Umbilical cord (tissue), 2 donors: ENCODE results near the gene DMPK. TPM values are rescaled to one million over a fixed set of nuclear protein-coding genes. Genes with fewer than 3 reads are reported as not detected.

Source experiments
- DNase-seq: peaks from one replicate; pipeline ENCODE4 v3.0.0-alpha.2; 2015; ENCODE audit warnings: low spot score
- total RNA-seq: library from RNA; depleted of rRNA; stranded (reverse); fragments of >200 nt; gene quantifications from one replicate; pipeline ENCODE4 v1.2.3, GENCODE V29; 2014; ENCODE audit warnings: low replicate concordance; ENCODE audit not compliant: insufficient read depth

Gene DMPK
- total RNA-seq, 1 donor from 2014 or later: 91.2 TPM

DNA sequence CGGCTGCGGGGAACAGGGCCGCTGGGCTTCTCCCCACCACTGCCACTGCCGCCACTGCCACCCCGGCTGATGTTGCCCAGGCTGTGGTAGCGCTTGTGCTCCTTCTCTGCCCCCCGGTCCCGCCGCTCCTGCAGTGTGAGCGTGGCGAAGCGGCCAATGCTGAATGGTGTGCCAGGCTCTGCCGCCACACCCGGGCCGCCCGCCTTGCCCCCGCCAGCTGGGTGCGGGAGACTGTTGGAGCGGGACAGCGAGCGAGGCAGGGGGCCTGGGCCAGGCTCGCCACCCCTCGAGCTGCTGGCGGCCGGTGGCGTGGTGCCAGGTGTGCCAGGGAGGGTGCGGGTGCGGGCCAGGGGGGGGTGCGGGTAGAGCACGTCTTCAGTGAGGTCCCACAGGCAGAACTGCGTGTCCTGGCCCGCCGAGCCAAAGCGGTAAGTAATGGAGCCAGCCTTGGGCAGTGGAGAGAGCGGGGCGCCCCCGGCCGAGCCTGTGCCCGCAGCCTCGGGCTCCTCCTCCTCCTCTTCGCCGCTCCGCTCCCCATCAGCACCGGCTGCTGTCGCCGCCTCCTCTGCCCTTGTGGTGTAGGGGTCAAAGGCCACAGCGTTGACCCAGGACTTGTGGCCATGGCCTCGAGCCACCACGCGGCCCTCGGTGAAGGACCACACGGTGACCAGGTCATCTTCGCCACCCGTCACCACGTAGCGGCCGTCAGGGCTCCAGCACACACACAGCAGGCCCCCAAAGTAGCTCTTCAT lies 3.7 kb upstream of the DMPK start:
- no peak for DNase-seq

GRCh38 chr19:45785097-45785496 lies 2.8 kb upstream of the DMPK start:
- DNase-seq: no peak

GRCh38 chr19:45784096-45784495 lies 1.8 kb upstream of the DMPK start:
- no peak for DNase-seq

- DNase-seq: peak; percentile 91
These were observed 813 bp upstream of the DMPK start for GRCh38 chr19:45782820-45783785.

GRCh38 chr19:45781214-45782161 lies 802 bp downstream of the DMPK start:
- DNase-seq: no peak

DNA sequence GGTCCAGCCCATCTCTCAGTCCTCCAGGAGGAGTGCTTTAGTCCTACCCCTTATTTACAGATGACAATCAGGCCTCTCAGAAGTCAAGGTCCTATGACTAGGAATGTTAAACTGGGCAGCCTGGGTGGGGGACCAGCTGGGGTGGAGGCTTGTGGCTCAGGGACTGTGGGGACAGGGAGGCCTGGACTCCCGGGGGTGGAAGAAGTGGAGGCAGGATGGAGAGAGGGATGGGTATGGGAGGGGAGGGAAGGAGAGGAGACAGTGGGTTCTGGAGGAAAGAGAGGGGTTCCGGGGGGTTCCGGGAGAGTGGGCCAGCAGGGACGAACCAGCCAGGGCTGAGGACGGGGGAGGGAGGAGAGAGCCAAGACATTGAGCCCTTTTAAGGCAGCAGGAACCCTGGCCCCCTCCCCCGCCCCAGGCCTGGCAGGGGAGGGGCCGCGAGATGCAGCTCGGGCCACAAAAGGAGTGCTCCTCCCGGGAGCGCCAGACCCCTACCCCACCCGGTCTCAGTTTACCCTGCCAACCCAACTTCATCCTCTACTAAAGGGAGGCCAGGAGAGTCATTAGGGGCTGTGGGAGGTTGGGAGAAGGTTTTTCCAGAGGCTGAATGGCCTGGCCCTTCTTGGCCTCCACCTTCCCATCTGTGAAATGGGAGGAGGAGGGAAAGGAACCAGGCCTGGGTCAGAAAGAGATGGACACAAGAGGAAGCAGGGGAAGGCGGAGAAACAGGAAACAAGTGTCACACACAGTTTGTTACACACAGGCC lies 1.7 kb downstream of the DMPK start:
- no peak for DNase-seq

GRCh38 chr19:45780146-45780447 lies 2.2 kb downstream of the DMPK start:
- DNase-seq: no peak

- peak; percentile 58 for DNase-seq
These were observed 2.8 kb downstream of the DMPK start for GRCh38 chr19:45779231-45780145.

GRCh38 chr19:45778010-45778661 lies 4.2 kb downstream of the DMPK start:
- no peak for DNase-seq

DNA sequence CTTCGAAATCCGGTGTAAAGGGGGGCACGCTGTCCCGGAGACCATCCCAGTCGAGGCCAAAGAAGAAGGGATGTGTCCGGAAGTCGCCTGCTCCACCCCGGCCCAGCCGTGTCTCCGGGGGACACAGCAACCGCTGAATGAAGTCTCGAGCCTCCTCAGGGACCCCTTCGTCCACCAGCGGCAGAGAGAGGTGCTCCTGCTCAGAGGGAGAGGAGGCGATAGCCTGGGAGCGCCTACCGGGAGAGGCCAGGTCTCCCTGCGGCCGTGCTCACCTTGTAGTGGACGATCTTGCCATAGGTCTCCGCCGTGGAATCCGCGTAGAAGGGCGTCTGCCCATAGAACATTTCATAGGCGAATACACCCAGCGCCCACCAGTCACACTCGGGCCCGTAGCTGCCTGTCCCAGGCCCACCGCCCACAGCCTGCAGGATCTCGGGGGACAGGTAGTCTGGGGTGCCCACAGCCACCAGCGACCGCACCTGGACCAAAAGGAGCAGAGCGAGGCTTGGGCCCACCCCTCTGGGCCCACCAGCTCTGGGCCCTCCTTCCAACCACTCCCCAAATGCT lies 4.8 kb downstream of the DMPK start:
- no peak for DNase-seq

DNA sequence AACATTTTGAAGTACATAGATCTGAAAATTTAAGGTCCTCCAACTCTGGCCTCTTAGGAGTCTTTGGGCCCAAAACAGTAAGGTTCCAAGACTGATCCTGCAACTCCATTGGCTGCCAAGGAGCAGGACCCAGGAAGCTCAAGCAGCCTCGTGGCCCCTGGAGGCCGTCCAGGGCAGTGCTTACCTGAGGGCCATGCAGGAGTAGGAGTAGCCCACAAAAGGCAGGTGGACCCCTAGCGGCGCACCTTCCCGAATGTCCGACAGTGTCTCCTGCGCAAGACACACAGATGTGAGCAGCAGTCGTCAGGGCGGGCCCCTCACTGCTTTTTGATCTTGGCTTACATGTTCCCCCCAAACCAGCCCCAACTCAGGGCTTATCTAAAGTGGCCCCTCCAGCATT lies 7.5 kb downstream of the DMPK start:
- DNase-seq: no peak

DNA sequence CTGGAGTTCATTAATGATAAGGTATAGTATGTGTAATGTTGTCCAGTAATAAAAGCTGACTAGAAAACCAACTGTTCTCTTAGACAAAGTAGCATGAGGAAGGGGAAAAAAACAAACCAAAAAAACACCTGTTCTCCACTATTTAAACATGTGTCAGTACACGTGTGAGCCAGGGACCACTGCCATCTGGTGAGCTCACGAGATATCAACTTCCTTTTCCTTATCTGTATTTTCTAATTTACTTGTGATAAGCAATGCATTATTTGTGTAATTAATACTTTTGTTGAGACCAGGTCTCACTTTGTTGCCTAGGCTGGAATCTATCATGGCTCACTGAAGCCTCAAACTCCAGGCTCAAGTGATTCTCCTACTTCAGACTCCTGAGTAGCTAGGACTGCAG lies 8.9 kb downstream of the DMPK start:
- no peak for DNase-seq

- no peak for DNase-seq
These were observed 9.4 kb downstream of the DMPK start for GRCh38 chr19:45772912-45773311.

- no peak for DNase-seq
These were observed 10.0 kb downstream of the DMPK start for GRCh38 chr19:45772130-45772840.

GRCh38 chr19:45771311-45771933 lies 10.9 kb downstream of the DMPK start:
- DNase-seq: no peak

DNA sequence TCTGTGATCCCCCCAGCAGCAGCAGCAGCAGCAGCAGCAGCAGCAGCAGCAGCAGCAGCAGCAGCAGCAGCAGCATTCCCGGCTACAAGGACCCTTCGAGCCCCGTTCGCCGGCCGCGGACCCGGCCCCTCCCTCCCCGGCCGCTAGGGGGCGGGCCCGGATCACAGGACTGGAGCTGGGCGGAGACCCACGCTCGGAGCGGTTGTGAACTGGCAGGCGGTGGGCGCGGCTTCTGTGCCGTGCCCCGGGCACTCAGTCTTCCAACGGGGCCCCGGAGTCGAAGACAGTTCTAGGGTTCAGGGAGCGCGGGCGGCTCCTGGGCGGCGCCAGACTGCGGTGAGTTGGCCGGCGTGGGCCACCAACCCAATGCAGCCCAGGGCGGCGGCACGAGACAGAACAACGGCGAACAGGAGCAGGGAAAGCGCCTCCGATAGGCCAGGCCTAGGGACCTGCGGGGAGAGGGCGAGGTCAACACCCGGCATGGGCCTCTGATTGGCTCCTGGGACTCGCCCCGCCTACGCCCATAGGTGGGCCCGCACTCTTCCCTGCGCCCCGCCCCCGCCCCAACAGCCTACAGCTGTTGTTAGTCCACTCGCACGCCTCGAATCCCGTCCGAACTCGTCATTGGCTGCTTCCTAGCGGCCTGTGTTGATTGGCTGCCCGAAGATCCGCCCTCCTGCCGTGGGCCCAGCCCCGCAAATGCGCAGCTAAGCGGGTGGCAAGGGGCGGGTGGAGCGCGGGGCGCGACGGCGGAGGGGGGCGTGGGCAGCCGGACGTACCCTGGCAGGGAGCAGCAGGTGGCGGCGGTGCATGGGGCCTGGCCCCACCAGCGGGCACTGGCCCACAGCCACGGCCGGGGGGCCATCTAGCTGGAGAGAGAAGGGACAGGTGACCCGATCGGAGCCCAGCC lies 11.8 kb downstream of the DMPK start:
- DNase-seq: peak; percentile 99

DNA sequence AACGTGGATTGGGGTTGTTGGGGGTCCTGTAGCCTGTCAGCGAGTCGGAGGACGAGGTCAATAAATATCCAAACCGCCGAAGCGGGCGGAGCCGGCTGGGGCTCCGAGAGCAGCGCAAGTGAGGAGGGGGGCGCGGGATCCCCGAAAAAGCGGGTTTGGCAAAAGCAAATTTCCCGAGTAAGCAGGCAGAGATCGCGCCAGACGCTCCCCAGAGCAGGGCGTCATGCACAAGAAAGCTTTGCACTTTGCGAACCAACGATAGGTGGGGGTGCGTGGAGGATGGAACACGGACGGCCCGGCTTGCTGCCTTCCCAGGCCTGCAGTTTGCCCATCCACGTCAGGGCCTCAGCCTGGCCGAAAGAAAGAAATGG lies 12.5 kb downstream of the DMPK start:
- DNase-seq: peak; percentile 72
